Stimulated activated CD4-positive, alpha-beta T cell treated with anti-CD3 and anti-CD28 coated beads, Interleukin-4, amount 100 ng/mL, for 4 hours (primary cell): ENCODE measurements around the gene STX17.
A peak's percentile ranks its signal among the peaks of the same experiment; 100 is the strongest.
"Not testable (repeated sequence)": the region's sequence is repeated elsewhere in the genome, so short reads cannot be mapped to it uniquely, and the experiment has no call there.

Experiments
- DNase-seq, 2 experiments: peaks; one replicate each; pipeline ENCODE4 v3.0.0-alpha.2; 2020

Gene STX17

GRCh38 chr9:99906403-99907207 lies at the start of gene STX17:
Gene STX17 (plus strand): TSS chr9:99906654. CDS start chr9:99915240, 8,586 bp downstream.
- peak; percentile 77 to 81 for DNase-seq

- DNase-seq = not testable (repeated sequence)
Observed at GRCh38 chr9:99857576-99857975, 48.9 kb upstream of the STX17 start.

GRCh38 chr9:99858087-99858486 lies 48.4 kb upstream of the STX17 start:
- no peak for DNase-seq

GRCh38 chr9:99859243-99859980 lies 47.0 kb upstream of the STX17 start:
- DNase-seq = no peak

- DNase-seq = no peak
Observed at GRCh38 chr9:99860266-99860665, 46.2 kb upstream of the STX17 start.

GRCh38 chr9:99863955-99864354 lies 42.5 kb upstream of the STX17 start:
- no peak for DNase-seq

GRCh38 chr9:99866398-99866797 lies 40.1 kb upstream of the STX17 start:
- DNase-seq = no peak

GRCh38 chr9:99867536-99867935 lies 38.9 kb upstream of the STX17 start:
- DNase-seq = no peak

- no peak for DNase-seq
Observed at GRCh38 chr9:99867968-99868367, 38.5 kb upstream of the STX17 start.

- DNase-seq = no peak
Observed at GRCh38 chr9:99868845-99869244, 37.6 kb upstream of the STX17 start.

GRCh38 chr9:99870126-99870525 lies 36.3 kb upstream of the STX17 start:
- DNase-seq = no peak

- DNase-seq = no peak
Observed at GRCh38 chr9:99873531-99873930, 32.9 kb upstream of the STX17 start.

GRCh38 chr9:99873943-99874584 lies 32.4 kb upstream of the STX17 start:
- no peak for DNase-seq

GRCh38 chr9:99876190-99876589 lies 30.3 kb upstream of the STX17 start:
- no peak for DNase-seq

- DNase-seq = no peak
Observed at GRCh38 chr9:99878651-99879050, 27.8 kb upstream of the STX17 start.

- DNase-seq = no peak
Observed at GRCh38 chr9:99881769-99882168, 24.7 kb upstream of the STX17 start.

- DNase-seq = no peak
Observed at GRCh38 chr9:99885747-99886146, 20.7 kb upstream of the STX17 start.

GRCh38 chr9:99889120-99889519 lies 17.3 kb upstream of the STX17 start:
- DNase-seq = no peak

GRCh38 chr9:99894826-99895225 lies 11.6 kb upstream of the STX17 start:
- no peak for DNase-seq

- DNase-seq = no peak
Observed at GRCh38 chr9:99895510-99895909, 10.9 kb upstream of the STX17 start.

- no peak for DNase-seq
Observed at GRCh38 chr9:99896119-99896518, 10.3 kb upstream of the STX17 start.

- DNase-seq = no peak
Observed at GRCh38 chr9:99903393-99903792, 3.1 kb upstream of the STX17 start.

- no peak for DNase-seq
Observed at GRCh38 chr9:99905833-99906402, 536 bp upstream of the STX17 start.

- DNase-seq = no peak
Observed at GRCh38 chr9:99907208-99907532, 716 bp downstream of the STX17 start.
